HG02885 (cell line): ENCODE data around the gene CNTN4.

ENCODE experiments used
- ATAC-seq: cut with Tn5 transposase; IDR thresholded peaks from one replicate; pipeline ENCODE4 v1.9.1; 2021; ENCODE audit warnings: mild to moderate bottlenecking; ENCODE audit not compliant: unreplicated experiment, poor library complexity

CNTN4 gene

GRCh38 chr3:2931265-2931664, 832.6 kb downstream of the CNTN4 start:
- ATAC-seq = no peak

GRCh38 chr3:2934541-2934940, 835.9 kb downstream of the CNTN4 start:
- ATAC-seq = no peak

- no peak for ATAC-seq
These were observed 838.4 kb downstream of the CNTN4 start for GRCh38 chr3:2937055-2937454.

- no peak for ATAC-seq
These were observed 838.9 kb downstream of the CNTN4 start for GRCh38 chr3:2937592-2937991.

GRCh38 chr3:2938711-2939110, 840.0 kb downstream of the CNTN4 start:
- no peak for ATAC-seq

- ATAC-seq = no peak
These were observed 841.4 kb downstream of the CNTN4 start for GRCh38 chr3:2940062-2940461.

- peak; percentile 91 for ATAC-seq
These were observed 846.0 kb downstream of the CNTN4 start for GRCh38 chr3:2944628-2945027.

GRCh38 chr3:2945121-2945520, 846.5 kb downstream of the CNTN4 start:
- no peak for ATAC-seq

- ATAC-seq = no peak
These were observed 848.9 kb downstream of the CNTN4 start for GRCh38 chr3:2947536-2947935.

- no peak for ATAC-seq
These were observed 850.2 kb downstream of the CNTN4 start for GRCh38 chr3:2948882-2949281.

- no peak for ATAC-seq
These were observed 851.5 kb downstream of the CNTN4 start for GRCh38 chr3:2950159-2950558.

GRCh38 chr3:2957115-2957514, 858.4 kb downstream of the CNTN4 start:
- no peak for ATAC-seq

GRCh38 chr3:2958551-2958950, 859.9 kb downstream of the CNTN4 start:
- ATAC-seq = no peak

GRCh38 chr3:2961576-2961975, 862.9 kb downstream of the CNTN4 start:
- no peak for ATAC-seq

- no peak for ATAC-seq
These were observed 869.2 kb downstream of the CNTN4 start for GRCh38 chr3:2967871-2968270.

- ATAC-seq = no peak
These were observed 869.8 kb downstream of the CNTN4 start for GRCh38 chr3:2968475-2968874.

- ATAC-seq = no peak
These were observed 877.5 kb downstream of the CNTN4 start for GRCh38 chr3:2976212-2976611.

GRCh38 chr3:2976796-2977195, 878.1 kb downstream of the CNTN4 start:
- no peak for ATAC-seq

GRCh38 chr3:2978977-2979732, 880.5 kb downstream of the CNTN4 start:
- ATAC-seq = no peak

GRCh38 chr3:2984005-2984830, 885.6 kb downstream of the CNTN4 start:
- no peak for ATAC-seq

GRCh38 chr3:2984831-2985220, 886.2 kb downstream of the CNTN4 start:
- no peak for ATAC-seq

GRCh38 chr3:2985479-2985878, 886.8 kb downstream of the CNTN4 start:
- no peak for ATAC-seq
